ENCODE data around the gene SLC38A4.

- TF ChIP-seq CTCF (IDR thresholded peaks at IDR 0.05 in 2 of 3, conservative IDR thresholded peaks at IDR 0.05 in 1 of 3; ENCODE audit: insufficient read depth in 2 of 3, low read depth in 1 of 3, low read length in 3 of 3) (no peak), GATA2 (CRISPR knock-in tag; IDR thresholded peaks at IDR 0.05) (no peak), RNF2 (IDR thresholded peaks at IDR 0.05) (no peak), ZNF384 (IDR thresholded peaks at IDR 0.05; ENCODE audit: low read depth, low read length) (no peak), CBX5 (IDR thresholded peaks at IDR 0.05; ENCODE audit: borderline replicate concordance, low read depth) (no peak), SIN3A (IDR thresholded peaks at IDR 0.05; ENCODE audit: borderline replicate concordance in 2 of 2, control insufficient read depth in 1 of 2, low read depth in 2 of 2, low read length in 2 of 2) (no peak), MIER1 (IDR thresholded peaks at IDR 0.05; ENCODE audit: low read depth) (no peak)
Observed at GRCh38 chr12:46785382-46785781, 40.4 kb downstream of the SLC38A4 start.
